Measurements from ENCODE around the gene RIC8A.
"Not testable (repeated sequence)": the region's sequence is repeated elsewhere in the genome, so short reads cannot be mapped to it uniquely, and the experiment has no call there.

RIC8A gene

GRCh38 chr11:207208-207862 is at the start of gene RIC8A, which contains the start of gene BET1L:
Gene RIC8A (plus strand): TSS chr11:207708. CDS start chr11:208855, 1,147 bp downstream.
Gene BET1L (minus strand): TSS chr11:207399. CDS start chr11:207321, 78 bp downstream.
- DNase-seq (ENCODE audit: low read depth), result peak; percentile 90

GRCh38 chr11:180242-180641 is 27.3 kb upstream of the RIC8A start:
- DNase-seq (ENCODE audit: low read depth), result not testable (repeated sequence)

GRCh38 chr11:189200-189783 is 18.2 kb upstream of the RIC8A start:
- DNase-seq (ENCODE audit: low read depth), result not testable (repeated sequence)

- not testable (repeated sequence) for DNase-seq (ENCODE audit: low read depth)
These were observed 17.6 kb upstream of the RIC8A start for GRCh38 chr11:189843-190311.

GRCh38 chr11:190546-190945 is 17.0 kb upstream of the RIC8A start:
- not testable (repeated sequence) for DNase-seq (ENCODE audit: low read depth)

- not testable (repeated sequence) for DNase-seq (ENCODE audit: low read depth)
These were observed 15.7 kb upstream of the RIC8A start for GRCh38 chr11:191490-192478.

GRCh38 chr11:192674-193128 is 14.8 kb upstream of the RIC8A start, which contains the start of gene SCGB1C1:
Gene SCGB1C1 (plus strand): TSS chr11:193078. CDS start chr11:193100, 22 bp downstream.
- DNase-seq (ENCODE audit: low read depth), result not testable (repeated sequence)

GRCh38 chr11:193481-193880 is 14.0 kb upstream of the RIC8A start:
- not testable (repeated sequence) for DNase-seq (ENCODE audit: low read depth)

GRCh38 chr11:196786-197731 is 10.4 kb upstream of the RIC8A start:
- no peak for DNase-seq (ENCODE audit: low read depth)

GRCh38 chr11:197741-198235 is 9.7 kb upstream of the RIC8A start:
- DNase-seq (ENCODE audit: low read depth), result no peak

- DNase-seq (ENCODE audit: low read depth), result no peak
These were observed 9.2 kb upstream of the RIC8A start for GRCh38 chr11:198236-198806.

GRCh38 chr11:199004-199581 is 8.4 kb upstream of the RIC8A start:
- DNase-seq (ENCODE audit: low read depth), result no peak

- no peak for DNase-seq (ENCODE audit: low read depth)
These were observed 7.7 kb upstream of the RIC8A start for GRCh38 chr11:199782-200181.

GRCh38 chr11:200224-201003 is 7.1 kb upstream of the RIC8A start:
- no peak for DNase-seq (ENCODE audit: low read depth)

- DNase-seq (ENCODE audit: low read depth), result no peak
These were observed 5.5 kb upstream of the RIC8A start for GRCh38 chr11:201966-202365.

- no peak for DNase-seq (ENCODE audit: low read depth)
These were observed 5.0 kb upstream of the RIC8A start for GRCh38 chr11:202490-202889.

GRCh38 chr11:203056-203944 is 4.2 kb upstream of the RIC8A start:
- no peak for DNase-seq (ENCODE audit: low read depth)

GRCh38 chr11:203945-204586 is 3.4 kb upstream of the RIC8A start:
- DNase-seq (ENCODE audit: low read depth), result no peak
